DOHH2 (cell line): ENCODE measurements around the gene NPC2.

Experiments used
- EZH2phosphoT487 ChIP-seq: fragments of 200-600 bp; sonication (generic); IDR thresholded peaks from 2 replicates; pipeline ENCODE4 v1.6.1; 2017; ENCODE audit warnings: borderline replicate concordance, mild to moderate bottlenecking, antibody characterized with exemption, low read length, moderate library complexity, mixed read lengths
- TF ChIP-seq, protein P1 (sequence below): fragments of 200-600 bp; sonication (generic); IDR thresholded peaks from one replicate; pipeline ENCODE4 v1.5.1; 2014; ENCODE audit warnings: antibody characterized with exemption, mild to moderate bottlenecking, low read depth, low read length; ENCODE audit not compliant: poor library complexity, severe bottlenecking

DNA sequence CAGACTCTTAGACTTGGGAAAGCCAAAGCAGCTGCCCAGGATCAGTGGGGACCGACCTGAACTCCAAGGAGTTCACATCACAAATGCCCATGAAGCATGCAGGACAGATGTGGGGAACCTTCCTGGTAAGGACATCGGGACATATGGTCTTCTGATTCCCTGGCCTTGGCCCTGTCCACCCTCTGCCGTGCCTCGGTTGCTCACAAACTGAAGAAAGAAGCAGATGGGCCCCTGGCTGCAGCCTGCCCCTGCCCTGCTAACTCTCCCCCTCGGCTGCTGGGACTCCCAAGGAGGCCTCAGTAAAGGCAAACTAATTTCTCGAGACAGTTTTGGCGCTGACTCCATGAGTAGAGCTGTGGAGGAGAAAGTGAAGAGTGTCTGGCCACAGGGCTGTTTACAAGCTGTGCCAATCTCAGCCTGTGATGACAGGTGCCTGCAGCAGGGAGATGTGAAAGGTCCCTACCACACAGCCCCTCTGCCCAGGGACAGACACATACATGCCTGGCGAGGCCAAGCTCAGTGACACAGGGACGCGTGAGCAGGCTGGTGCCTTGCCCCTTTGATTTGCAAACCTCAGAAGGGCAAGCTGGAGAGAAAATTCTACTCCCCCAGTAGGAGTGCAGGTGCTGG, 49.1 kb upstream of the NPC2 start:
- TF ChIP-seq, protein P1, sequence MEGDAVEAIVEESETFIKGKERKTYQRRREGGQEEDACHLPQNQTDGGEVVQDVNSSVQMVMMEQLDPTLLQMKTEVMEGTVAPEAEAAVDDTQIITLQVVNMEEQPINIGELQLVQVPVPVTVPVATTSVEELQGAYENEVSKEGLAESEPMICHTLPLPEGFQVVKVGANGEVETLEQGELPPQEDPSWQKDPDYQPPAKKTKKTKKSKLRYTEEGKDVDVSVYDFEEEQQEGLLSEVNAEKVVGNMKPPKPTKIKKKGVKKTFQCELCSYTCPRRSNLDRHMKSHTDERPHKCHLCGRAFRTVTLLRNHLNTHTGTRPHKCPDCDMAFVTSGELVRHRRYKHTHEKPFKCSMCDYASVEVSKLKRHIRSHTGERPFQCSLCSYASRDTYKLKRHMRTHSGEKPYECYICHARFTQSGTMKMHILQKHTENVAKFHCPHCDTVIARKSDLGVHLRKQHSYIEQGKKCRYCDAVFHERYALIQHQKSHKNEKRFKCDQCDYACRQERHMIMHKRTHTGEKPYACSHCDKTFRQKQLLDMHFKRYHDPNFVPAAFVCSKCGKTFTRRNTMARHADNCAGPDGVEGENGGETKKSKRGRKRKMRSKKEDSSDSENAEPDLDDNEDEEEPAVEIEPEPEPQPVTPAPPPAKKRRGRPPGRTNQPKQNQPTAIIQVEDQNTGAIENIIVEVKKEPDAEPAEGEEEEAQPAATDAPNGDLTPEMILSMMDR, result no peak
- TF ChIP-seq EZH2phosphoT487, result no peak
